Prostate gland (tissue), 2 donors: Measurements from ENCODE around the gene MET. TPM values are rescaled to one million over a fixed set of nuclear protein-coding genes. Genes with fewer than 3 reads are reported as not detected.

Experiments used
- DNase-seq: peaks from one replicate; pipeline ENCODE4 v3.0.0-alpha.2; 2019; ENCODE audit warnings: low spot score
- H3K27ac ChIP-seq, 2 donors: fragments of 200-600 bp; sonication (generic); 2 replicates each; pipeline ENCODE4 v1.5.1; 2017 to 2019
- H3K27me3 ChIP-seq: fragments of 200-600 bp; sonication (generic); replicated peaks from 2 replicates; pipeline ENCODE4 v1.5.1; 2019; ENCODE audit not compliant: insufficient read depth
- H3K36me3 ChIP-seq, 2 donors: fragments of 200-600 bp; sonication (generic); 1 replicate in 1 of 2; 2 replicates in 1 of 2; pipeline versions ENCODE4 v1.5.1 to v1.8.1; 2017 to 2019
- H3K4me1 ChIP-seq: fragments of 200-600 bp; sonication (generic); replicated peaks from 2 replicates; pipeline ENCODE4 v1.5.1; 2019
- H3K4me3 ChIP-seq, 2 donors: fragments of 200-600 bp; sonication (generic); 2 replicates each; pipeline ENCODE4 v1.5.1; 2017 to 2019
- H3K9me3 ChIP-seq: fragments of 200-600 bp; sonication (generic); 2 replicates; pipeline ENCODE4 v1.5.1; 2017
- CTCF ChIP-seq, 4 experiments: fragments of 200-600 bp in 2 of 4; fragments of 450-650 bp in 2 of 4; sonication (generic) in 2 of 4; IDR thresholded peaks; 1 replicate in 3 of 4; 2 replicates in 1 of 4; pipeline ENCODE4 v1.5.1; 2016 to 2019; ENCODE audit warnings: antibody characterized with exemption in 4 of 4, mild to moderate bottlenecking in 2 of 4, moderate library complexity in 2 of 4
- POLR2A ChIP-seq: fragments of 450-650 bp; IDR thresholded peaks from one replicate; pipeline ENCODE4 v1.6.1; 2016; ENCODE audit warnings: antibody characterized with exemption, mild to moderate bottlenecking
- POLR2AphosphoS5 ChIP-seq: sonication (generic); formaldehyde crosslinking; IDR thresholded peaks from one replicate; pipeline ENCODE4 v1.6.1; 2017; ENCODE audit warnings: antibody characterized with exemption
- WGBS: methylation state at CpG from one replicate; pipeline ENCODE4 v1.1.5; 2018; 5-methylcytosine and 5-hydroxymethylcytosine counted together
- intact Hi-C: fragments of 100-400 bp; cut with DNase I; formaldehyde crosslinking; loops from one replicate; pipeline ENCODE4 v1.14.2; 2022
- total RNA-seq, 2 donors: library from RNA; depleted of rRNA; stranded (reverse); fragments of >200 nt; gene quantifications; one replicate each; pipeline ENCODE4 v1.1.0, GENCODE V29; 2016

MET gene
- total RNA-seq, 2 donors from 2014 or later, result 14.2 to 17.0 TPM

- no peaks in the 10 kb centered on the region for H3K27me3 ChIP-seq
- no peaks in the 10 kb centered on the region for H3K4me1 ChIP-seq
- no peak for DNase-seq
- no peaks in the 10 kb centered on the region for H3K9me3 ChIP-seq
- no peak overlapping the region for H3K27ac ChIP-seq
- TF ChIP-seq POLR2A, result no peak
- TF ChIP-seq CTCF (IDR thresholded peaks at IDR 0.05), result no peak
- H3K36me3 ChIP-seq, result no peaks in the 10 kb centered on the region
- no peak overlapping the region for H3K4me3 ChIP-seq
- 85% methylated on average over 3 of the region's 3 CpGs for WGBS
- intact Hi-C loops, result no loop called here
These were observed 94.9 kb downstream of the MET start for GRCh38 chr7:116766881-116767280.

GRCh38 chr7:116769546-116769945, 97.5 kb downstream of the MET start:
- Histone ChIP-seq H3K27ac (no peak overlapping the region), H3K27me3 (no peaks in the 10 kb centered on the region), H3K4me3 (no peak overlapping the region), H3K36me3 (no peaks in the 10 kb centered on the region), H3K4me1 (no peaks in the 10 kb centered on the region), H3K9me3 (no peaks in the 10 kb centered on the region)
- 83% methylated on average over 3 of the region's 3 CpGs for WGBS
- intact Hi-C loops, result no loop called here
- no peak for DNase-seq
- TF ChIP-seq CTCF (IDR thresholded peaks at IDR 0.05) (no peak), POLR2A (no peak), POLR2AphosphoS5 (no peak)

GRCh38 chr7:116770941-116771340, 98.9 kb downstream of the MET start:
- DNase-seq, result no peak
- H3K9me3 ChIP-seq, result no peaks in the 10 kb centered on the region
- intact Hi-C loops, result no loop called here
- 78% methylated on average over 1 of the region's 1 CpG for WGBS
- no peak overlapping the region for H3K27ac ChIP-seq
- no peaks in the 10 kb centered on the region for H3K36me3 ChIP-seq
- no peaks in the 10 kb centered on the region for H3K4me1 ChIP-seq
- H3K4me3 ChIP-seq, result no peak overlapping the region
- no peaks in the 10 kb centered on the region for H3K27me3 ChIP-seq
- TF ChIP-seq POLR2A (no peak), CTCF (IDR thresholded peaks at IDR 0.05) (no peak), POLR2AphosphoS5 (no peak)

GRCh38 chr7:116771640-116772039, 99.6 kb downstream of the MET start:
- Histone ChIP-seq H3K27me3 (no peaks in the 10 kb centered on the region), H3K9me3 (no peaks in the 10 kb centered on the region), H3K27ac (no peak overlapping the region), H3K36me3 (no peaks in the 10 kb centered on the region), H3K4me1 (no peaks in the 10 kb centered on the region), H3K4me3 (no peak overlapping the region)
- intact Hi-C loops, result no loop called here
- TF ChIP-seq CTCF (IDR thresholded peaks at IDR 0.05) (no peak), POLR2A (no peak), POLR2AphosphoS5 (no peak)
- no peak for DNase-seq
- 43% methylated on average over 7 of the region's 7 CpGs for WGBS

GRCh38 chr7:116772423-116772863, 100.4 kb downstream of the MET start:
- no peak for DNase-seq
- no peak for TF ChIP-seq POLR2AphosphoS5
- TF ChIP-seq CTCF (IDR thresholded peaks at IDR 0.05), result no peak
- TF ChIP-seq POLR2A, result no peak
- intact Hi-C loops, result no loop called here
- no peak overlapping the region for H3K4me3 ChIP-seq
- no peaks in the 10 kb centered on the region for H3K27me3 ChIP-seq
- no peak overlapping the region for H3K27ac ChIP-seq
- H3K36me3 ChIP-seq, result no peaks in the 10 kb centered on the region
- H3K4me1 ChIP-seq, result no peaks in the 10 kb centered on the region
- no peaks in the 10 kb centered on the region for H3K9me3 ChIP-seq
